Esophagus muscularis mucosa (tissue), 4 donors: ENCODE results near the gene CAPZA2.

Experiments used
- CTCF ChIP-seq, 3 experiments: fragments of 200-600 bp in 2 of 3; fragments of 450-650 bp in 1 of 3; sonication (generic) in 2 of 3; IDR thresholded peaks; one replicate each; pipeline ENCODE4 v1.5.1; 2017 to 2019; ENCODE audit warnings: antibody characterized with exemption in 3 of 3, mild to moderate bottlenecking in 2 of 3, moderate library complexity in 1 of 3
- EP300 ChIP-seq: sonication (generic); formaldehyde crosslinking; IDR thresholded peaks from one replicate; pipeline ENCODE4 v1.6.1; 2017; ENCODE audit warnings: antibody characterized with exemption
- POLR2A ChIP-seq: fragments of 450-650 bp; IDR thresholded peaks from one replicate; pipeline ENCODE4 v1.6.1; 2017; ENCODE audit warnings: antibody characterized with exemption, moderate library complexity, mild to moderate bottlenecking, low read depth

GRCh38 chr7:116955801-116956476, 93.6 kb downstream of the CAPZA2 start:
- TF ChIP-seq CTCF (IDR thresholded peaks at IDR 0.05), result no peak
- TF ChIP-seq POLR2A, result no peak
- TF ChIP-seq EP300, result no peak
